ENCODE measurements around the gene PLIN1. TPM values are rescaled to one million over a fixed set of nuclear protein-coding genes. Genes with fewer than 3 reads are reported as not detected.

Gene PLIN1
- total RNA-seq, 2 donors from 2014 or later = 13.0 to 277 TPM

- no peaks in the 10 kb centered on the region for H3K36me3 ChIP-seq (replicated peaks in 1 of 2; ENCODE audit: insufficient read depth in 1 of 2, low read depth in 2 of 2)
- intact Hi-C loops (cut with DNase I) = no loop called here
- 70 to 73% methylated on average over 9 to 11 of the region's 11 CpGs for WGBS, 2 donors
- H3K4me3 ChIP-seq = no peak overlapping the region
- DNase-seq (peak in 3 of 4 donors; percentile 35 to 51 (median 49)), ATAC-seq (peak; percentile 45)
- peaks cover 14% of the 10 kb centered on the region for H3K4me1 ChIP-seq
- no peaks in the 10 kb centered on the region for H3K9me3 ChIP-seq
- TF ChIP-seq CTCF (IDR thresholded peaks at IDR 0.05) (no peak), POLR2A (IDR thresholded peaks at IDR 0.05) (peak in 1 of 3 donors; percentile 11)
- no peaks in the 10 kb centered on the region for H3K27me3 ChIP-seq
- no peak overlapping the region for H3K27ac ChIP-seq
Observed at GRCh38 chr15:89662893-89663626, 16.1 kb downstream of the PLIN1 start.

GRCh38 chr15:89660556-89660955, 18.6 kb downstream of the PLIN1 start:
- WGBS, 2 donors = 68 to 79% methylated on average over 2 of the region's 2 CpGs
- intact Hi-C loops (cut with DNase I) = no loop called here
- no peak overlapping the region for H3K4me3 ChIP-seq
- peaks cover 10% of the 10 kb centered on the region for H3K4me1 ChIP-seq
- no peak for TF ChIP-seq CTCF (IDR thresholded peaks at IDR 0.05)
- TF ChIP-seq POLR2A (IDR thresholded peaks at IDR 0.05) = no peak
- no peaks in the 10 kb centered on the region for H3K9me3 ChIP-seq
- no peaks in the 10 kb centered on the region for H3K27me3 ChIP-seq
- no peaks in the 10 kb centered on the region for H3K36me3 ChIP-seq (replicated peaks in 1 of 2; ENCODE audit: insufficient read depth in 1 of 2, low read depth in 2 of 2)
- DNase-seq = no peak
- ATAC-seq = no peak
- H3K27ac ChIP-seq = no peak overlapping the region

GRCh38 chr15:89659295-89659694, 19.9 kb downstream of the PLIN1 start:
- no peak for ATAC-seq
- intact Hi-C loops (cut with DNase I) = no loop called here
- no peak for DNase-seq

GRCh38 chr15:89657686-89658200, 21.4 kb downstream of the PLIN1 start:
- no peaks in the 10 kb centered on the region for H3K9me3 ChIP-seq
- no peaks in the 10 kb centered on the region for H3K36me3 ChIP-seq (replicated peaks in 1 of 2; ENCODE audit: insufficient read depth in 1 of 2, low read depth in 2 of 2)
- H3K27ac ChIP-seq = no peak overlapping the region
- ATAC-seq (no peak), DNase-seq (no peak)
- no peak for TF ChIP-seq CTCF (IDR thresholded peaks at IDR 0.05)
- no peak overlapping the region for H3K4me3 ChIP-seq
- no peaks in the 10 kb centered on the region for H3K27me3 ChIP-seq
- intact Hi-C loops (cut with DNase I) = no loop called here
- 72 to 77% methylated on average over 5 of the region's 5 CpGs for WGBS, 2 donors
- peaks cover 13% of the 10 kb centered on the region for H3K4me1 ChIP-seq

More at GRCh38 chr15:89659295-89659694, 19.9 kb downstream of the PLIN1 start:
- no peak overlapping the region for H3K4me3 ChIP-seq
- peaks cover 18% of the 10 kb centered on the region for H3K4me1 ChIP-seq
- H3K36me3 ChIP-seq (replicated peaks in 1 of 2; ENCODE audit: insufficient read depth in 1 of 2, low read depth in 2 of 2) = no peaks in the 10 kb centered on the region
- 89 to 90% methylated on average over 2 of the region's 2 CpGs for WGBS, 2 donors
- TF ChIP-seq POLR2A (IDR thresholded peaks at IDR 0.05) (no peak), CTCF (IDR thresholded peaks at IDR 0.05) (no peak)
- no peaks in the 10 kb centered on the region for H3K27me3 ChIP-seq
- H3K27ac ChIP-seq = no peak overlapping the region
- H3K9me3 ChIP-seq = no peaks in the 10 kb centered on the region

Data from body of pancreas (tissue), 4 donors.